Thymus (tissue), 11 donors: ENCODE data around the gene SH3BGRL2. TPM values are rescaled to one million over a fixed set of nuclear protein-coding genes. Genes with fewer than 3 reads are reported as not detected.

Experiments used
- DNase-seq, 9 donors: peaks; one replicate each; pipeline ENCODE4 v3.0.0-alpha.2; 2013; ENCODE audit warnings: low spot score in 9 of 9, low read depth in 6 of 9, missing footprints in 1 of 9
- H3K27ac ChIP-seq, 2 donors: one replicate each; pipeline ENCODE4 v1.5.1; 2013; ENCODE audit warnings: control low read depth in 1 of 2, low read depth in 1 of 2, low read length in 1 of 2, mild to moderate bottlenecking in 1 of 2, moderate library complexity in 1 of 2
- H3K27me3 ChIP-seq, 2 donors: one replicate each; pipeline ENCODE4 v1.5.1; 2013; ENCODE audit warnings: low read length in 1 of 2; ENCODE audit not compliant: control insufficient read depth in 2 of 2, insufficient read depth in 1 of 2
- H3K36me3 ChIP-seq, 2 donors: one replicate each; pipeline ENCODE4 v1.5.1; 2013; ENCODE audit warnings: low read length in 1 of 2, mild to moderate bottlenecking in 1 of 2, moderate library complexity in 1 of 2; ENCODE audit not compliant: control insufficient read depth in 2 of 2, insufficient read depth in 2 of 2
- H3K4me1 ChIP-seq, 2 donors: one replicate each; pipeline ENCODE4 v1.5.1; 2013; ENCODE audit warnings: low read length in 2 of 2; ENCODE audit not compliant: control insufficient read depth in 2 of 2, insufficient read depth in 2 of 2
- H3K4me3 ChIP-seq, 2 donors: one replicate each; pipeline ENCODE4 v1.5.1; 2013; ENCODE audit warnings: low read length in 2 of 2, control low read depth in 1 of 2, mild to moderate bottlenecking in 1 of 2
- H3K9me3 ChIP-seq, 2 donors: one replicate each; pipeline ENCODE4 v1.5.1; 2013; ENCODE audit warnings: low read length in 1 of 2, mild to moderate bottlenecking in 1 of 2; ENCODE audit not compliant: control insufficient read depth in 2 of 2, insufficient read depth in 1 of 2
- WGBS: extraction: QIAGEN DNeasy Blood & Tissue Kit; methylation state at CpG from one replicate; pipeline ENCODE4 v1.1.7; 2013; 5-methylcytosine and 5-hydroxymethylcytosine counted together
- polyA plus RNA-seq: library from polyadenylated mRNA; stranded (reverse); fragments of 200-250 nt; gene quantifications from one replicate; pipeline ENCODE4 v1.2.3, GENCODE V29; 2013
- total RNA-seq: library from RNA; stranded (reverse); fragments of 120-200 nt; gene quantifications from one replicate; pipeline ENCODE4 v1.2.4, GENCODE V29; 2013
- donor health status: healthy.

Gene SH3BGRL2
- total and polyA plus RNA-seq, 2 donors: 3.8 to 15.9 TPM

DNA sequence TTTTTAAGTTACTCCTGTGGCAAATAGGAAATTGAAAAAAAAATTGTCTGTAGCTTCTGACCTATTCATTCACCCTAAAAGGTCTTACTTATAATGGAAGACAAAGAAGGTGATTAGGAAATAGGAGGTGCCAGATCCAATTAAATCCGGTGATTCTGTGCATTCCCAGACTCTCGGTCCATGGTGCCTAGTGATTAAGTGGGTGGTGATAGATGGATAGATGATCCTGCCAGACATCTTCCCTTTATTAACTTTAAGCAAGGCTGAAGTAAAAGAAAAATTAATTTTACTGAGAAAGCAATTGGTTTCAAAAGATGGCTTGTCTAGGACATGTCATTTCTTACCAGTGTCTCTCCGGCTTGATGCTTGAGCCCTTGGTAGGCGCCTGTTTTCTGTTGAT is 80.0 kb downstream of the SH3BGRL2 start:
- WGBS: 96% methylated on average over 4 of the region's 4 CpGs
- H3K27ac ChIP-seq: no peak overlapping the region
- no peaks in the 10 kb centered on the region for H3K36me3 ChIP-seq
- H3K4me1 ChIP-seq: no peaks in the 10 kb centered on the region
- no peaks in the 10 kb centered on the region for H3K27me3 ChIP-seq
- no peak for DNase-seq
- H3K9me3 ChIP-seq: no peaks in the 10 kb centered on the region
- no peak overlapping the region for H3K4me3 ChIP-seq

DNA sequence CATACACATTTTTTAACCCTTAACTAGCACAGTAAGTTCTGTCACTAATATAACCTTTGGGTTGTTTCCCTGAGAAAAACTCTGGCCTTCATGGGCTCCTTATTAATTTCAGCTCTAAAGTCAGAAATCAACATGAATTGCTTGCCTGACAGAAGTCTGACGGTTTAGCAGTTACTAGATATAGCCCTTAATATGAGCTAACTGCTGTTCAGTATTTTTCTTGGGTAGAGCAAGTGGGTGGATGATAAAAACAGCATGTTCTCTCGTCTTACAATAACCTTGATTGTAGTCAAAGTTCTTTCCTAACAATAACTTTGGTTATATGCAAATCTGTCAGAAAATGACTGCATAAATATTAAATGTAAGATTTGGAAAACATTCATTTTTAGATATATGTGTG is 81.0 kb downstream of the SH3BGRL2 start:
- no peak overlapping the region for H3K4me3 ChIP-seq
- no peak overlapping the region for H3K27ac ChIP-seq
- no peaks in the 10 kb centered on the region for H3K9me3 ChIP-seq

GRCh38 chr6:79712616-79713135 is 81.5 kb downstream of the SH3BGRL2 start:
- Histone ChIP-seq H3K4me1 (no peaks in the 10 kb centered on the region), H3K36me3 (no peaks in the 10 kb centered on the region), H3K4me3 (no peak overlapping the region), H3K27ac (no peak overlapping the region), H3K9me3 (no peaks in the 10 kb centered on the region), H3K27me3 (no peaks in the 10 kb centered on the region)
- DNase-seq: no peak
- 90% methylated on average over 9 of the region's 9 CpGs for WGBS

More for the DNA sequence above, 81.0 kb downstream of the SH3BGRL2 start:
- no peaks in the 10 kb centered on the region for H3K27me3 ChIP-seq
- no peaks in the 10 kb centered on the region for H3K4me1 ChIP-seq
- DNase-seq: no peak
- H3K36me3 ChIP-seq: no peaks in the 10 kb centered on the region
- 89% methylated on average over 2 of the region's 2 CpGs for WGBS

DNA sequence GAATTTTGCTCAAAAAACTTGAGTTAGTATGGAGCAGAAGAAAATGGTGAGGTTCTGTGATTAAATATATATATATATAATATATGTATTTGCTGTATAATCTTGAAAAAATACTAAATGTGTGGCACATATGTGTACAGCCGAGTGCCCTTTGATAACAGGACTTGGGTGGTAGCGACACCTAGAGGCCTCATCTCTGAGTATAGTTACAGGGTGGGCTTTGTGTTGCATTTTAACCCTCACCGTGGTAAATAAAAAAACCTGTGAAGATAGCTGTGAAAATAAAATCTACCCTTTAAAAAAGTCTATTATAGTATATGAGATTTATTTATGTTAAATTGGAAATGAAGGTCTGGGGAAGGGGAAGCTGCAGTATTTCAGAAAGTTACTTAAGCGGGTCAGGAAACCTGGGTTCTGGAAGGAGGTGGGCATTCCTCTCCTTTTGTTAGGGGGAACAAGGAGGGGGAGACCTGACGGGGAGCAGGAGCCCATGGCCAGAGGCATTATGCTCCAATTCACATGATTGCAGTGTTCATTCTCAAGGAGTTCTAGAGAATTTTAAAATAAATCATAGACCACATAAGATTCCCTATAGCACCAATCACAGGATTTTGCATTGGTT is 82.7 kb downstream of the SH3BGRL2 start:
- Histone ChIP-seq H3K27ac (no peak overlapping the region), H3K36me3 (no peaks in the 10 kb centered on the region), H3K4me3 (no peak overlapping the region), H3K4me1 (no peaks in the 10 kb centered on the region), H3K9me3 (no peaks in the 10 kb centered on the region), H3K27me3 (no peaks in the 10 kb centered on the region)
- WGBS: 19% methylated on average over 5 of the region's 5 CpGs
- peak in 7 of 9 donors; percentile 13 to 57 (median 35) for DNase-seq

- Histone ChIP-seq H3K36me3 (no peaks in the 10 kb centered on the region), H3K9me3 (no peaks in the 10 kb centered on the region), H3K27ac (no peak overlapping the region), H3K4me3 (no peak overlapping the region), H3K27me3 (no peaks in the 10 kb centered on the region), H3K4me1 (no peaks in the 10 kb centered on the region)
- 99% methylated on average over 2 of the region's 2 CpGs for WGBS
- DNase-seq: no peak
Observed at GRCh38 chr6:79717989-79718388, 86.9 kb downstream of the SH3BGRL2 start.

GRCh38 chr6:79718509-79719247 is 87.5 kb downstream of the SH3BGRL2 start:
- no peak for DNase-seq
- WGBS: 96% methylated on average over 8 of the region's 8 CpGs
- Histone ChIP-seq H3K4me1 (no peaks in the 10 kb centered on the region), H3K27ac (no peak overlapping the region), H3K9me3 (no peaks in the 10 kb centered on the region), H3K36me3 (no peaks in the 10 kb centered on the region), H3K27me3 (no peaks in the 10 kb centered on the region), H3K4me3 (no peak overlapping the region)

DNA sequence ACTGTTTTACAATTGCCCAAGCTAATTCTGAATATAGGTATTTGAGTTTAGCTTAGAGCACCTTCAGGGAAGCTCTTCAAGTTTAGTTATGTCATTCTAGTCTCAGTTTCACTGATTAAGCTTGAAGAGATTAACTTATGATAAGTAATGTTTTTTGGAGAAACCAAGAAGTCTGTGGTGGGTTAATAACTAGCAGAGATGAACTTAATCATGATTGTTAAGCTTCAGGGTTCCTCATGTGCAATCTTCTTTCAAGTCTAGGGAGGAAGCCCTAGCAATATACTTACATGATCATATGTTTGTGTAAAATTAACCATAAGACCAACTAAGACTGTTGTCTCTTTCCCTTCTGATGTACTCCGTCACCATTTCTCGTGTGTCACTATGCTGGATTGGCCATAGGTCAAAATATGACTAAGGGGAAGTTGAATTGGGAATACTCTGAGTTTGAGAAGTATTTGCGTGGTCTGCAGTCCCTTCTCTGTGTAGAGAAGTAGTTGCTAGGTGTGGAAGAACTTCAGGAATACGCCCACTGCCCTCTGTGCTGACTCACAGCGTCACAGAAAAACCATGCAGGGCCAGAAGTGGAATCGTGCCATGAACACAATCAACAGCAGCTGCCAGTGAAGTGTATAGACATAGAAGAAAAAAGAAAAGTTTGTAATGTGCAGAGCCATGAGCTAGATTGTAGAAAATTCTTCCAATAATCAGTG is 88.3 kb downstream of the SH3BGRL2 start:
- Histone ChIP-seq H3K27ac (no peak overlapping the region), H3K4me3 (no peak overlapping the region), H3K36me3 (no peaks in the 10 kb centered on the region), H3K27me3 (no peaks in the 10 kb centered on the region), H3K9me3 (no peaks in the 10 kb centered on the region), H3K4me1 (no peaks in the 10 kb centered on the region)
- WGBS: 92% methylated on average over 6 of the region's 6 CpGs
- DNase-seq: no peak

GRCh38 chr6:79724816-79725215 is 93.7 kb downstream of the SH3BGRL2 start:
- H3K9me3 ChIP-seq: no peaks in the 10 kb centered on the region
- H3K4me1 ChIP-seq: no peaks in the 10 kb centered on the region
- no peak overlapping the region for H3K4me3 ChIP-seq
- H3K36me3 ChIP-seq: no peaks in the 10 kb centered on the region
- H3K27me3 ChIP-seq: no peaks in the 10 kb centered on the region
- no peak for DNase-seq
- H3K27ac ChIP-seq: no peak overlapping the region
- WGBS: 100% methylated on average over 2 of the region's 2 CpGs

GRCh38 chr6:79731471-79731870 is 100.3 kb downstream of the SH3BGRL2 start:
- Histone ChIP-seq H3K36me3 (no peaks in the 10 kb centered on the region), H3K4me3 (no peak overlapping the region), H3K9me3 (no peaks in the 10 kb centered on the region), H3K27ac (no peak overlapping the region), H3K4me1 (no peaks in the 10 kb centered on the region), H3K27me3 (no peaks in the 10 kb centered on the region)
- DNase-seq: no peak
- WGBS: 83% methylated on average over 4 of the region's 4 CpGs
